ENCODE results near the gene MYO1B.

MYO1B gene

GRCh38 chr2:191258996-191259395, 13.8 kb downstream of the MYO1B start:
- no peak for DNase-seq (ENCODE audit: low read depth in 2 of 2)

DNA sequence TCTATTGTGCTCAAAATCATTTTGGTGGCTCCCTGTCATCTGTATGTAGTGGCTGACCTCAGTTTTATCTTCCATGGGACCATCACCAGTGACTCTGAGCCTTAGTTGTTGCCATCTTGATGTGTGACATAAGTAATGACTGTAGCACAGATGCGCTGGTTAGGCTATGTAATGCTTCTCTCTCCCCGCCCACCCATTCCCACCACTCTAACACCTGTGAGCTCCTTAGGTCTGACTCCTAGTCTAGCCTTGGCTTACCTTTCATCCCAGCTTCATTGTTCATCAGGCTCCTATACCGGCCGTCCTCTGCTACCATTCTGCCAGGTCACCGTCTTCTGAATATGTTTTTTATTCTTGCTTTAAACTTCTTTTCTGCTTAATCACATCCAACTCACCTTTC, 17.2 kb downstream of the MYO1B start:
- no peak for DNase-seq (ENCODE audit: low read depth in 2 of 2)

DNA sequence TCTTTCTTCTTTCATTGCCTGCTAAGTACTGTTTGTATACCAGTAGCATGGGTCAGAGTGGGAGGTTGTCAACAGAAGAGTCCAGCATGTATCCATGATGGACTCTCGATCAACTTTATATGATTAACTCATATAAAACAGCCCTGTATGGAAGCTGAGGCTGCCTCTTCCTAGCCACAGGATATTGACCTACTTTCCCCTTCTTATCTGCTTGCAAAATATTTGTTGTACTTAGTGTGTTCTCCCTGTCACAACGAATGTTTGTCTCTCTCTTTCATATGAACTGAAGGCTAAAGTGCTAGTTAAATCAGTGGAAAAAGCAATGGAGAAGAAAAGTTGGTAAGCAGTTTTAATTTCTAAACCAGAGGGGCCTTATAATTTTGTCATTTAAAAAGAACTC, 17.8 kb downstream of the MYO1B start:
- no peak for DNase-seq (ENCODE audit: low read depth in 2 of 2)

GRCh38 chr2:191264647-191265081, 19.5 kb downstream of the MYO1B start:
- DNase-seq (ENCODE audit: low read depth in 2 of 2): no peak

DNA sequence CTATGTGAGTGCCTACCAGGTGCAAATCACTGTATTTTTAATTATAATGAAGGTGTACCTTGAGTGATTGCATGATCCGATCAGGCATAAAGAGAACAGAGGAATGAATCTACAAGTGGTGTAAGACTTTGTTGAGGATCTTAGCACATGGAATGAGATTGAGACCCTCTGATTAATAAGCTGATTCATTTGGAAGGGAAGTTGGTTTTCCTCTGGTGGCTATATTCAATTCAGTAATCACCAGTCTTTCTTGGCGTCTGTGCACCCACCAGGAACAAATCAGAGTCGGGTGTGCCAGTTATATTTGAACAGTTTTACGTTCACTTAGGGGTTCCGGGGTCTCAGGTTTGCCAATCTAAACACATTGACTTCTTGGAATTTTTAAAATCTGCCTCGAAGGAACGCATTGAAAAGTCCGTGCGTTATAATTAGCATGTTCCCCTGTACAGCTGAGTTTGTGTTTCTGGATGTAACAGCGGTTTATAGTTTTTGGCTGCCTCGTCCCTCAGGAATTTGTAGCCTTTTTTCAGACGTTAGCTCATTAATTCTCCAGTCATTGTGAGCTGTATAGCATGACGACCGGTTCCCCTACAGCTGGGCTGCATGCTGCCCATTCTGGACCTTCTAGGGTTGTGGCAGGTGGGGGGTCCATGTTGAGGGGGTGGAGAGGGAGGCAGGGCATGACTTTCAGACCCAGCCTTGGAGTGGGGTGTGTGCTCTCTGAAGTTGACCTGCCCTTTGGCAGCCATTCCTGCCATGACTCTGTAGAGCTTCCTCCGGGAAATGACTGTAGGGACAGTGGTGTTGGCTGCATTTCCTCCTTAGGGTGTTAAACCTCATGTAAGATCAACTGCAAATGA, 20.3 kb downstream of the MYO1B start:
- no peak for DNase-seq (ENCODE audit: low read depth in 2 of 2)

- DNase-seq (ENCODE audit: low read depth in 2 of 2): no peak
These were observed 21.0 kb downstream of the MYO1B start for GRCh38 chr2:191266201-191266600.

GRCh38 chr2:191268596-191268995, 23.4 kb downstream of the MYO1B start:
- no peak for DNase-seq (ENCODE audit: low read depth in 2 of 2)

DNA sequence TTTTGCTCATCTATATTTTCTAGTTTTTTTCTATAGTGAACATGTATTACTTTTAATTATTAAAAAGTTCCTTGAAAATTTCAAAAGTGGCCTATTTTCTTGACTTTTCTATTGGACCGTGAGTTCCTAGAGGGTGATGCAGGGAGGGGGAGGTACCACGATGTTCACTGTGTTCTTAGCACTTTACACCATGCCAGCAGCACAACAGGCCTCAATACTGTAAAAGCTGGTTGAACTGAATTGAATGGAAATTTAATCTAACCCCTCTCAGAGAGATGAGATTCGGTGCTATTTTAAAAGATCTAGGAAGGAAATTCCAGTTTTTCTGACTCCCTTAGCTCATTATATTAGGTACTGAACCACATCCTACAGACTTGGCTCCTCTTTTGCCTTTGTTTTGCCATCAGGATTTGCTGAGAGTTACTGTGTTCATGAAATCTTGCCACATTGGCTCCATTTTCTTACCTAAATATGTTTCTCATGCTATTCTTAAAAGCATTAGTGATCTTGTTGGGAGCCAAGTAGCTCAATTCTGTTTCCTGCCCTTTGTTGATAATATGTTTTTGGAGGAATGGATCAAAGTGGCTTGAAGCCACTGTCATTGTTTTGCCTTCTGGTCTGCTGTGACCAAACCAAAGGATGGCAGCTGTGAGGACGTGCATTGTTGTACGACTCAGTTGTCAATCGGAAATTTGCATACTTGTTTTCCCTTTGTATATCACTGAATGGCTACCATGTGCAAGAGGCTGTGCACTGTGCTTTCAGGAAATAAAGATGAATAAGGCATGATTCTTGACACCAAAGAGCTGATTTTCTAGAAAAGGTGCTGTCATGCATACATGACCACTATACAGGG, 25.3 kb downstream of the MYO1B start:
- no peak for DNase-seq (ENCODE audit: low read depth in 2 of 2)

GRCh38 chr2:191272064-191272463, 26.9 kb downstream of the MYO1B start:
- no peak for DNase-seq (ENCODE audit: low read depth in 2 of 2)

GRCh38 chr2:191274413-191274815, 29.2 kb downstream of the MYO1B start:
- no peak for DNase-seq (ENCODE audit: low read depth in 2 of 2)

GRCh38 chr2:191276792-191277465, 31.7 kb downstream of the MYO1B start:
- DNase-seq (ENCODE audit: low read depth in 2 of 2): no peak

- DNase-seq (ENCODE audit: low read depth in 2 of 2): no peak
These were observed 35.1 kb downstream of the MYO1B start for GRCh38 chr2:191280290-191280689.

DNA sequence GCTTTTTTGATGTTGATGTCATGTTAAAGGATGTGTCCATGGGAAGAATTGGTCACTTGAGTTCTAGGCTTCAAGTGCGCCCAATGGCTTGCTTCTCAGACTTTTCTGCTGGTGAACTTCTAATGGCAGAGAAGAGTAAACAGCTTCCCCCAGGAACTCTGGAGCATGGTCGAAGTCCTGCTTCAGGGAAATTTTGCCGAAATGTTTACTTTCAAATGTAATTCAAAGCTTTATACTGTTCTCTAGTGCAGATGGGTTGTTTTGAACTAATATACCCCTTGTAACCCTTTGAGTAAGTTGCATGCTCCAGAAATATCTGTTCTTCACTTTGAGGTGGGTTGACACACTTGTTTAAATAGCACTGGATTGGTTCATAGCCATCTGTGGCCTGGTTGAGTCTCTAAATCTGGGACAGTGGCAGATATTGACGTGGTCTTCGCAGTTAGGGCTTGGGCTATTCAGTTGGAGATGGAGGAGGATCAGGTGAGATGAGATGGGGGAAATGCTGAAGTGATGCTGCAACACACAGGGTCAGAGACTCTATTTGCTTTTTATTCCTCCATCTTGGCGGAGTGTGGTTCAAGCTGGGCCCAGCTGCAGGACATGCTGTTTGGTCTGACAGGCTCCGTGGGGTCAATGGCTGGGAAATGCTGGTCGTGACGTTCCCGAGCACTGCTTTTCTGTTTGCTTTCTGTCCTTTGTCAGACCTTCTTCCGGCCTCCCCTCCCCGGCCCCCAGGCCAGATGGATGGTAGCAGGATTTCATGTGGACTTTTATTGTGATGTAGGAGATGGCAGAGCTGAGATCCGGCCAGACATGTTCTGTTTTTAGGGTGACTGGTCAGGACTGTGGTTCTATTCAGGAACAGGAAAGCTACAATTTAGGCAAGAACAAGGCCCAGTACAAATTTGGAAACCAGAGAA, 35.9 kb downstream of the MYO1B start:
- DNase-seq (ENCODE audit: low read depth in 2 of 2): no peak

- no peak for DNase-seq (ENCODE audit: low read depth in 2 of 2)
These were observed 40.0 kb downstream of the MYO1B start for GRCh38 chr2:191285252-191285651.

GRCh38 chr2:191287820-191288219, 42.6 kb downstream of the MYO1B start:
- no peak for DNase-seq (ENCODE audit: low read depth in 2 of 2)

GRCh38 chr2:191289049-191289448, 43.8 kb downstream of the MYO1B start:
- DNase-seq (ENCODE audit: low read depth in 2 of 2): no peak

GRCh38 chr2:191291471-191291870, 46.3 kb downstream of the MYO1B start:
- no peak for DNase-seq (ENCODE audit: low read depth in 2 of 2)

DNA sequence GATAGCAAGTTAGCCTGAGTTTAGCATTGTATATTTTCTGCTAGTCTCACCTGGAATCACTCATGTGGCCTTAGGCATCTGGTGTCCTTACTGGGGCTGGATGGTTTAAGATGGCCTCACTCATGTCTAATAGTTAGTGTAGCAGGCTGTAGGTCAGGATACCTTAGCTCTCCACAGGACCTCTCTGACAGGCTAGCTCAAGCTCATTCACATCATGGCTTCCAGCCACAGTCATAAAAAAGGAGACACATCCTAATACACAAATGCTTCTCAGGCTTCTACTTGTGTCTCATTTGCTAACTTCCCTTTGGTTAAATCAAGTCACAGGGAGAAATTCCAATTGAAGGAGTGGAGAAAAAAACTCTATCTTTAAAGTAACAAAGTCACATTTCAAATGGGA, 47.7 kb downstream of the MYO1B start:
- DNase-seq (ENCODE audit: low read depth in 2 of 2): no peak

GRCh38 chr2:191295088-191295487, 49.9 kb downstream of the MYO1B start:
- no peak for DNase-seq (ENCODE audit: low read depth in 2 of 2)

DNA sequence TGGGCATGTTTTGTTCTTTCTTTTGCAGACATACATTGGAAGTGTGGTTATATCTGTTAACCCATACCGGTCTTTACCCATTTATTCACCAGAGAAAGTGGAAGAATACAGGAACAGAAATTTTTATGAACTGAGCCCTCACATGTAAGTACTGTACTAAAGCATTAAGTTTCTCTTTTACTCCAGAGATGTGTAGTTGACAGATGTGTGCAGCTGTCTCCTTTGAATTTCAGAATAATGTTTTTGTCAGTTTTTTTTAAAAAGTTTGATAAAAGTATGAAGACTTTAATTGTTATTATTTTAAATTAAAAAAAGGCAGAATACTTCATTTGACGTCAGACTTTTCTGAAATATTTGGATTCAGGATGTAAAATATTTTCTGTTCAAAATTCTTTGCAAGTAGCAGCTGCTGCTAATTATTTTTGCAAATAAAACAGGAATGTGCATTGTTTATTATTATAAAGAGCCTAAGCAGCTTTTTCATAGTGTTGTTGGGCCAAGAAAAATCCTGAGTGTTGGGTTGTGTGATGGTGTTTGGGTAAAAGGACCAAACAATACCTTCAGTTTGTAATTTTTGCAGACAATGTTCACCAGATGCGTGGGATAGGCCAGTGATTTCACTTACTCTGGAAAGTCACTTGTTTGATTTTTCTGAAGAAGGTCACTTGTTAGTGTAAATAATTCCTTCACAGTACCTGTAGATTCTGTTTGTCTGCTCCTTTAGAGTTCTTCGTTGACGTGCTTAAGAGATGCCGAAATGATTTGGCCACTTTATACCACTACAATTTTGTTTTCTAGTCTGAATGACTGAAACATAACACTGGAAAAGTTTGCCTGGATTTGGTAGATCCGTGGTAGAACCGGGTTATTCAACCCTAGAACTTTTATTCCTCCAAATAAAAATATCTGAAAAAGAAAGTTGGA, 51.1 kb downstream of the MYO1B start:
- no peak for DNase-seq (ENCODE audit: low read depth in 2 of 2)

Data from stimulated activated CD4-positive, alpha-beta T cell treated with anti-CD3 and anti-CD28 coated beads, Interleukin-15, amount 100 ng/mL, for 48 hours (primary cell).